HG03575 (cell line): ENCODE results near the gene RNF214.
"Not testable (repeated sequence)": the region's sequence is repeated elsewhere in the genome, so short reads cannot be mapped to it uniquely, and the experiment has no call there.

Source experiments
- ATAC-seq: cut with Tn5 transposase; IDR thresholded peaks from one replicate; pipeline ENCODE4 v1.9.1; 2021; ENCODE audit not compliant: unreplicated experiment, insufficient number of reproducible peaks, low FRiP score; ENCODE audit errors: extremely low read depth

Gene RNF214

DNA sequence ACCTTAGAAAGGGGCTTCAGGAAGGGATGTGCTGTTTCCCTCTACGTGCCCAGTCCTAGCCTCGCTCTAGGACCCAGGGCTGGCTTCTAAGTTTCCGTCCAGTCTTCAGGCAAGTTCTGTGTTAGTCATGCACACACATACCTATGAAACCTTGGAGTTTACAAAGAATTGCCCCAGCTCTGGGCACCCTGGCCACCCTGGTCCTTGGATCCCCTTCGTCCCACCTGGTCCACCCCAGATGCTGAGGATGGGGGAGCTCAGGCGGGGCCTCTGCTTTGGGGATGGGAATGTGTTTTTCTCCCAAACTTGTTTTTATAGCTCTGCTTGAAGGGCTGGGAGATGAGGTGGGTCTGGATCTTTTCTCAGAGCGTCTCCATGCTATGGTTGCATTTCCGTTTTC is 35.5 kb upstream of the RNF214 start:
- no peak for ATAC-seq

DNA sequence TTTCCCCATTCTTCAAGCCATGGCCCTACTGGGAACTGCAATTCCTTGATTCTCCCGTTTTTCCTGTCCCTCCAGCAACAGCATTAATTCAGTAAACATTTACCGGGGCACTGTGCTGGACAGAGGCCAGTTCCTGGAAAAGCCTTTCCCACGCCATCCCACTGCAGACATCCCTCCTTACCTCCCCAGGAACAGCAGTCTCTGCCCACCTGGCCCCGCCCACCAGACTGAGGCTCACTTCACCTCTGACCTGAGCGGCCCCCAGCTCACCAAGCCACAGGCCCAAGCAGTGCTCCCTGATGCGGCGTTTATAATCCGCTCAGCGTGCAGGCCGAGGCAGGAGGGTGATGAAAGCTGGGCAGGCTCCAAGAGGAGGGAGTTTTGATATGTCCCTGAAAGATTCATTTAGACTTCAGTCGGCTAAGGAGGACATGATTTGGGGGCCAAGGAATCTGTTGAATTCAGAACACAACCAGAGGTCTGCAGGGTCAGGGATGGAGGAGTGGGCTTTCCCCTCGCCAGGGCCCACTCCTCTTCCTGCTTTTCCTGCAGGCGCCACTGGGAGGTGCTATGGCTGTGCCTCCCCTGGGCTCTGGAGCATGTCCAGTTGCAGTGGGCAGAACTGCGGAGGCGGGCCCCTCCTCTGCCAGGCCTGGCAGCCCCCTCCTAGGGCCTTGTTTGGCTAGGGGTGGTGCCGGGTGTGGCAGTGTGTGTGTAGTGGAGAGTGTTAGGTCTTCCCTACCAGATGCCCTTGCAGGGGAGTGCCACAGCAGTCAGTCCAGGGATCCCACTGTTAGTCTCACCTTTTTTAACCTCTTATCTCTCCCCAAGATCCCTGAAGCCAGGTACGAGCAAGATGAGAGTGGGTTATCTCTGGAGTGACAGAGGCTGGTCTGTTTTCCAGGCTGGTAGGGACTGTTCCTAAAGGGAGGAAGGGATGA is 34.7 kb upstream of the RNF214 start:
- no peak for ATAC-seq

DNA sequence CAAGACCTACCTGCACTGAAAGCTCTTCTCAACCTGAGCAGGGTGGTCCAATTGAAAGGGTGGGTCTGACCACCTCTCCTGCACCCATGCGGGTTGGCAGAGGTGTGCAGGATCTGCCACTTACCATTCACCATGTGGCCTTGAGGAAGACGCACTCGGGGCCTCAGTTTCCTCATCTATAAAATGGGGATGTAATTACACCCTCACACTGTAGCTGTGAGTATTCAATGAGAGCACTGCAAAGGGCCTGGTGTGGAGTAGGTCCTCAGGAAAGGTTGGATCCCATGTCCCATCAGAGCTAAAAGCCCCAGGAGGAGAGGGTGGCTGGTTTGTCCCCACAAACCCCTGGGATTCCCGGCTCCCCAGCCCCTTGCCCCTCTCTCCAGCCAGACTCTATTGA is 33.9 kb upstream of the RNF214 start:
- no peak for ATAC-seq

- no peak for ATAC-seq
Observed at GRCh38 chr11:117199053-117199915, 33.2 kb upstream of the RNF214 start, which contains the start of gene TAGLN. Gene TAGLN (plus strand): TSS chr11:117199370. CDS start chr11:117203014, 3,644 bp downstream.

DNA sequence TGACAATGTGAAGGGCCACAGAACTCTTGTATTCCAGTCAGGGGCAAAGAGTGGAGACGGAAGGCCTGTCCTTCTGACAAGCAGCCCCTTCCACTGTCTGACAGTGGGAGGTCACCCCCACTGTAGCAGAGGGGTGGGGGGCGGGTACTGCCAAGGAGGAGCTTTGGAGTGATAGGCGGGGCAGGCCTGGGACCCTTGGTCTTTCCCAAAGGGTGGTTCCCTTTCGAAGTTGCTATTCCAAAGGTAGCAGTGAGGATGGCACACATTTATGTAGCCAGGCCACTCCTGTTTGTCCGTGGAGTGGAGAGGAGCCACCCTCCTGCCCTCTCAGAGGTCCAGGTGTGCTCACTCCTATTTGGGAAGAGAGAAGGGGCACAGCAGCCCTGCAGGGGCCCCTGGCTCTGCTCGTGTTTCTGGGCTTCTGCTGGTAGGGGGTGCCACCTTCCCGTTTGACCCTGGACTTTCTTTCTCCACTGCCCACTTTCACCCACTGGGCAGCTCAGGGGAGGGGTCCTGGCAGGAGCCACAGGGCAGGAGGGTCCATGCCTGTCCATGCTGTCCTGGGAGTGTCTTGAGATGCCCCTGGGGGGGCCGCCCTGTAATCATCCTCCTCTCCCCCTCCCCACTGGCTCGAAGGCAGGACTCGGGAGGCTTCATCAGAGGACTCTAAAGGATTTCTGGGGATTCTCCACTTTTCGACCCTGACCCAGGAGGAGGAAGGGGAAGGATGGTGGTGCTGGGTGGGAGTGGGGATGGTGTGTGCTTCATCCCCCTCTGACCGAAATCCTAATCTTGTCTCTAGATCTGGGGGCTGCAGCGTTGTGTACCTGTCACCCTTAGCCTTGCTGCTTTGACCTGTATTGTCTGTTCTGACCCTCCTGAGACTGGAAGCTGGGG is 32.3 kb upstream of the RNF214 start:
- ATAC-seq = no peak

- no peak for ATAC-seq
Observed at GRCh38 chr11:117200813-117201657, 31.4 kb upstream of the RNF214 start.

DNA sequence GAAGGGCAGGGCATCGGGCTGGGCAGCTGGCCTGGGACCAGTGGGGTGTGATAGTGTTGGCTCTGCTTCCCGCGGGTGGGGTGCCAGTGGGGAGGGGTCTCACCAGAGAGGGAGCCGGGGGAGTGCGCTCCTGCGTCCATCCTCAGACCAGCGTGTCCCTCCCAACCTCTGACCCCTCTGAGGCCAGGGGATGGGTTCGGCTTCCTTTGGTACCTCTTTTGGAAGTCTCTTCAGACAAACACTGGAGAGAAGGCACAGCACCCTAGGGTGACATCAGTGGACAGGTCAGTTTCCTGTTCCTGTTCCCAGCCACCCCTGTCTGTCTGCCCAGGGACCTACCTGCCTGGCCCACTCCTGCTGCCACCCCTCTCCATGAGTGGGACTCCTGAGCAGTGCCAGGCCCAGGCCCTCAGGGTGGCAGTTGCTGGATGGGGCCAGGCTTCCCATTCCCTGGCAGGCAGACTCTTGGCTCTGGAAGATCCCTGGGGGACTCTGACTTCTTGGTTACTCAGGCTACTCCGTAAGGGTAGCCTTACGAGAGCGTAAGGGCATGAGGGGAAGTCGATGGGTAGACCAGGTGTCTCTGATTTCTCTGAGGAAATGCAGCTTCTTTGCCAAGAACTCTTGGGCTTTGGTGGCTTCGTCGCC is 30.7 kb upstream of the RNF214 start:
- no peak for ATAC-seq

GRCh38 chr11:117202386-117203068 is 29.9 kb upstream of the RNF214 start:
- ATAC-seq = no peak

- no peak for ATAC-seq
Observed at GRCh38 chr11:117203069-117203407, 29.4 kb upstream of the RNF214 start.

- ATAC-seq = no peak
Observed at GRCh38 chr11:117204283-117205080, 28.0 kb upstream of the RNF214 start.

DNA sequence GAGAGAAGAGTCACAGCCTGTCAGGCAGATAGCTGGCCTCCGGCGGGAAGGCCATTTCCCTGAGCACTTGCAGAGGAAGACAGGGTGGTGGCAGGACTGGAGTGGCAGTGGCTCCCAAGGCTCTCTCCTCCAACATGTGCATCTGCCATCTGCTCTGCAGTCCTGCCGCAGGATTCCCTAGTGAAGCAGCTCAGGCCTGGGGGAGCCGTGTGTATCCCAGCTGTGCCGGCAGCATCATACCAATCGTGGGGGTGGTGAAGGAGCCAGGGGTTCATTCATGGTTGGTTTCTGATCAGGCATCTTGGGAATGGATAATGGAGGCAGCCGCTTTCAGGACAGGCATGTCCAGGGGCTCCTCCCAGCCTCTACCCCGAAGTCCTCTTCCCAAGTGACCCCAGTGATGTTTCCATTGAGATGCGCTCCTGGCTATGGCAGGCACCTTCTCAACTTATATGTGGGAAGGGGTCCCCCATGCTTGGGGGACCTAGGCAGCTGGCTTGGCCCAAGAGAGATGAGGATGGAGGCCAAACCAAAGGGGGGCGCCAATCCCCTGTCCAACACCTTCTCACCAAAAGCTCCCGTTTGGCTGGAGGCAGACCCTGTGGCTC is 27.2 kb upstream of the RNF214 start:
- no peak for ATAC-seq

DNA sequence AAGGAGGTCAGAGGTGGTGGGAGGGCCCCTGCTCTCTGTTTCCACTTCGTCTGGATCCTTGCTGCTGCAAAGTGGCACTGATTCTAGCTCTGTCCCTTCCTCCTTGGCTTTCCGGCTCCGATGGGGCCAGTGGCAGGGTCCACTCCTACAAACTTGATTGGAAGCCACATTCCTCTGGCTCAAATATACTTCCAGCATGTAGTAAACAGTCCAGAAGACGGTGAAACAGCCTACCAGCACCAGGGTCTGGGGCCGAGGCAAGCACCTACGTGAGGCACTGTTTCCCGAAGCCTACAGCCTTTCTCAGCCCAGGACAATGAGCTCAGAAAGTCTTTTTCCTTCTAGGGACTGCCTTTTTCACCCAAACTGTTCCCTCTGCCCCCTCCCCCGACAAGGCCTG is 26.4 kb upstream of the RNF214 start:
- ATAC-seq = not testable (repeated sequence)

GRCh38 chr11:117206859-117207258 is 25.6 kb upstream of the RNF214 start:
- not testable (repeated sequence) for ATAC-seq

DNA sequence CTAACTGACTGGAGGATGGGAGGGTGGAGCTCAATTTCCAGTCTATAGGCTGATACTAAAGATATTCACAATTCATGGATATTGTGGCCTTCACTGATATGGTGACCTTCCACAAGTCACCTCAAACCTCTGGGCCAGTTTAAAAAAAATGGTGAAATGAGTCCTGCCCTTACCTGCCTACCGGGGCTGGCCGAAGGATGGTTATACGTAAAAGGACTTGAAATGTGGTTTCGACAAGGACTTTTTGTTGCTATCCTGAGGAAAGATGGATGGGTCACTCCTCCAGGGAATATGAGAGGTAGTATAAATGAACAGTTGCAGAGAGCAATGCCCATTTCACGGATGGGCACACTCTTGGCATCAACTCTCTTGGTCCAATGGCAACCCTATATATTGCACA is 25.0 kb upstream of the RNF214 start:
- not testable (repeated sequence) for ATAC-seq

- ATAC-seq = not testable (repeated sequence)
Observed at GRCh38 chr11:117208710-117209109, 23.8 kb upstream of the RNF214 start.
